ENCODE data around the gene SMTN. TPM values are rescaled to one million over a fixed set of nuclear protein-coding genes. Genes with fewer than 3 reads are reported as not detected.
A peak's percentile ranks its signal among the peaks of the same experiment; 100 is the strongest.

Gene SMTN
- total RNA-seq, 4 donors from 2014 or later: 173 to 294 (median 253) TPM

- peak overlapping the region in 2 of 4 donors; percentile 87 for H3K27ac ChIP-seq
- no peak for TF ChIP-seq POLR2A (IDR thresholded peaks at IDR 0.05)
- no peak for TF ChIP-seq EP300 (IDR thresholded peaks at IDR 0.05)
- TF ChIP-seq, protein P1, sequence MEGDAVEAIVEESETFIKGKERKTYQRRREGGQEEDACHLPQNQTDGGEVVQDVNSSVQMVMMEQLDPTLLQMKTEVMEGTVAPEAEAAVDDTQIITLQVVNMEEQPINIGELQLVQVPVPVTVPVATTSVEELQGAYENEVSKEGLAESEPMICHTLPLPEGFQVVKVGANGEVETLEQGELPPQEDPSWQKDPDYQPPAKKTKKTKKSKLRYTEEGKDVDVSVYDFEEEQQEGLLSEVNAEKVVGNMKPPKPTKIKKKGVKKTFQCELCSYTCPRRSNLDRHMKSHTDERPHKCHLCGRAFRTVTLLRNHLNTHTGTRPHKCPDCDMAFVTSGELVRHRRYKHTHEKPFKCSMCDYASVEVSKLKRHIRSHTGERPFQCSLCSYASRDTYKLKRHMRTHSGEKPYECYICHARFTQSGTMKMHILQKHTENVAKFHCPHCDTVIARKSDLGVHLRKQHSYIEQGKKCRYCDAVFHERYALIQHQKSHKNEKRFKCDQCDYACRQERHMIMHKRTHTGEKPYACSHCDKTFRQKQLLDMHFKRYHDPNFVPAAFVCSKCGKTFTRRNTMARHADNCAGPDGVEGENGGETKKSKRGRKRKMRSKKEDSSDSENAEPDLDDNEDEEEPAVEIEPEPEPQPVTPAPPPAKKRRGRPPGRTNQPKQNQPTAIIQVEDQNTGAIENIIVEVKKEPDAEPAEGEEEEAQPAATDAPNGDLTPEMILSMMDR (IDR thresholded peaks at IDR 0.05): no peak
- WGBS, 2 donors: 73 to 82% methylated on average over 3 of the region's 3 CpGs
- no peaks in the 10 kb centered on the region for H3K36me3 ChIP-seq
- H3K4me1 ChIP-seq: peaks cover 0 to 60% (median 13%) of the 10 kb centered on the region in 4 donors
- H3K27me3 ChIP-seq: no peaks in the 10 kb centered on the region
- H3K4me3 ChIP-seq: no peak overlapping the region
- DNase-seq (ENCODE audit: low spot score in 2 of 2): no peak
- peaks cover 0 to 2% (median 0%) of the 10 kb centered on the region in 4 donors for H3K9me3 ChIP-seq
Measured at GRCh38 chr22:31040542-31041398, 40.3 kb upstream of the SMTN start.

GRCh38 chr22:31044262-31044861 is 36.8 kb upstream of the SMTN start:
- Histone ChIP-seq H3K9me3 (peaks cover 0 to 2% (median 0%) of the 10 kb centered on the region in 4 donors), H3K4me3 (no peak overlapping the region), H3K27me3 (no peaks in the 10 kb centered on the region), H3K36me3 (no peaks in the 10 kb centered on the region), H3K4me1 (peaks cover 4 to 39% (median 18%) of the 10 kb centered on the region in 4 donors), H3K27ac (peak overlapping the region in 3 of 4 donors; percentile 57 to 78 (median 60))
- 30 to 41% methylated on average over 13 of the region's 13 CpGs for WGBS, 2 donors
- peak; percentile 28 to 39 for DNase-seq (ENCODE audit: low spot score in 2 of 2)
- TF ChIP-seq, protein P1 (IDR thresholded peaks at IDR 0.05): no peak
- TF ChIP-seq POLR2A (IDR thresholded peaks at IDR 0.05) (no peak), EP300 (IDR thresholded peaks at IDR 0.05) (peak in 1 of 2 donors; percentile 17)

GRCh38 chr22:31045900-31046538 is 35.1 kb upstream of the SMTN start:
- no peak for DNase-seq (ENCODE audit: low spot score in 2 of 2)
- H3K4me1 ChIP-seq: peaks cover 4 to 31% (median 17%) of the 10 kb centered on the region in 4 donors
- no peaks in the 10 kb centered on the region for H3K27me3 ChIP-seq
- peak overlapping the region; percentile 32 to 78 (median 60) for H3K27ac ChIP-seq
- H3K9me3 ChIP-seq: peaks cover 0 to 1% (median 0%) of the 10 kb centered on the region in 4 donors
- TF ChIP-seq POLR2A (IDR thresholded peaks at IDR 0.05): no peak
- TF ChIP-seq, protein P1 (IDR thresholded peaks at IDR 0.05): no peak
- no peak for TF ChIP-seq EP300 (IDR thresholded peaks at IDR 0.05)
- no peak overlapping the region for H3K4me3 ChIP-seq
- WGBS, 2 donors: 71 to 73% methylated on average over 4 of the region's 4 CpGs
- no peaks in the 10 kb centered on the region for H3K36me3 ChIP-seq

DNA sequence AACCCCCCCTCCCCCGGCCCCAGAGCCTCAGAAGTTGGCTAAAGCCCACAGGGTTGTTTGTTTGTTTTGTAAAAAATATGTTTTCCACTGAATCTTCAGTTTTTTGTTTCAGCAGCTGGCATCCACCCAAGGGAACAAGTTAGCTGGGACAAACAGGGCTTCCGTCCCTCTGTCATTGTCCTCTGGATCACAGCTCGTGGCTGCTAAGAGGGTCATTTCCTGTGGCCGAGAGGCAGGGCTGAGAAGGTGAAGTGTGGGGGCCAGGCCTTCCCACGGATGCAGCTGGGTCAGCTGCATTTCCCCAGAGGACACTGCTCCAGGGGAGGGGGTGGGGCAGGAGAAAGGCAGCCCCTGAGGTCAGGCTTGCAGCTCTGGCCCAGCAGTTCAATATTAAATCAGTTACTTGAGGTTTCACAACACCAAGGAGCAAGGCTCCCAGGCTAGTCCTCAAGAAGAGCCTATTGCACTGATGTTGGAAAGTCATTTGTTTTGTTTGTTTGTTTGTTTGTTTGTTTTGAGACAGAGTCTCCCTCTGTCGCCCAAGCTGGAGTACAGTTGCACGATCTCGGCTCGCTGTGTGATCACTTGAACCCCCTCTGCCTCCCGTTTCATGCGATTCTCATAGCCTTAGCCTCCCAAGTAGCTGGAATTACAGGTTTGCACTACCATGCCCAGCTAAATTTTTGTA is 34.4 kb upstream of the SMTN start:
- H3K27me3 ChIP-seq: no peaks in the 10 kb centered on the region
- no peak overlapping the region for H3K4me3 ChIP-seq
- peaks cover 4 to 31% (median 17%) of the 10 kb centered on the region in 4 donors for H3K4me1 ChIP-seq
- peak; percentile 23 to 52 for DNase-seq (ENCODE audit: low spot score in 2 of 2)
- H3K9me3 ChIP-seq: no peaks in the 10 kb centered on the region
- 48 to 49% methylated on average over 11 of the region's 11 CpGs for WGBS, 2 donors
- TF ChIP-seq POLR2A (IDR thresholded peaks at IDR 0.05): no peak
- TF ChIP-seq EP300 (IDR thresholded peaks at IDR 0.05): peak; percentile 67 to 69
- TF ChIP-seq, protein P1 (IDR thresholded peaks at IDR 0.05): no peak
- H3K36me3 ChIP-seq: no peaks in the 10 kb centered on the region
- H3K27ac ChIP-seq: peak overlapping the region; percentile 32 to 78 (median 60)

Data from tibial nerve (tissue), 4 donors.